Measurements from ENCODE around the gene TMEM203. TPM values are rescaled to one million over a fixed set of nuclear protein-coding genes. Genes with fewer than 3 reads are reported as not detected.

The TMEM203 gene
- total and polyA plus RNA-seq, 2 of the 13 experiments (the other 11 are each of a cell fraction or from before 2014, with no cell fraction given) = 23.4 to 36.7 TPM

GRCh38 chr9:137198051-137198901 is 7.2 kb downstream of the TMEM203 start (continued):
- TF ChIP-seq, protein P1, sequence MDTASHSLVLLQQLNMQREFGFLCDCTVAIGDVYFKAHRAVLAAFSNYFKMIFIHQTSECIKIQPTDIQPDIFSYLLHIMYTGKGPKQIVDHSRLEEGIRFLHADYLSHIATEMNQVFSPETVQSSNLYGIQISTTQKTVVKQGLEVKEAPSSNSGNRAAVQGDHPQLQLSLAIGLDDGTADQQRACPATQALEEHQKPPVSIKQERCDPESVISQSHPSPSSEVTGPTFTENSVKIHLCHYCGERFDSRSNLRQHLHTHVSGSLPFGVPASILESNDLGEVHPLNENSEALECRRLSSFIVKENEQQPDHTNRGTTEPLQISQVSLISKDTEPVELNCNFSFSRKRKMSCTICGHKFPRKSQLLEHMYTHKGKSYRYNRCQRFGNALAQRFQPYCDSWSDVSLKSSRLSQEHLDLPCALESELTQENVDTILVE (CRISPR knock-in tag; IDR thresholded peaks at IDR 0.05) = no peak
- TF ChIP-seq ZBTB1 (CRISPR knock-in tag; IDR thresholded peaks at IDR 0.05; ENCODE audit: borderline replicate concordance) (no peak), HMG20A (CRISPR knock-in tag; IDR thresholded peaks at IDR 0.05; ENCODE audit: borderline replicate concordance) (no peak), SMAD1 (CRISPR knock-in tag; IDR thresholded peaks at IDR 0.05; ENCODE audit: borderline replicate concordance, low read depth) (no peak), LCORL (IDR thresholded peaks at IDR 0.05) (no peak), LCORL (CRISPR knock-in tag; IDR thresholded peaks at IDR 0.05) (no peak), ZBTB14 (CRISPR knock-in tag; IDR thresholded peaks at IDR 0.05) (no peak), GFI1 (CRISPR knock-in tag; IDR thresholded peaks at IDR 0.05; ENCODE audit: borderline replicate concordance) (no peak), ZEB1 (IDR thresholded peaks at IDR 0.05; ENCODE audit: insufficient replicate concordance, low read depth) (peak; percentile 94), ZBTB37 (CRISPR knock-in tag; IDR thresholded peaks at IDR 0.05) (no peak), PAF1 (CRISPR knock-in tag; IDR thresholded peaks at IDR 0.05) (no peak), ZNF788 (CRISPR knock-in tag; IDR thresholded peaks at IDR 0.05; ENCODE audit: borderline replicate concordance) (no peak; the same call in 1 of the 2 replicates), RFX3 (CRISPR knock-in tag; IDR thresholded peaks at IDR 0.05) (no peak), HOXA3 (CRISPR knock-in tag; IDR thresholded peaks at IDR 0.05) (no peak), ATF3 (CRISPR knock-in tag; IDR thresholded peaks at IDR 0.05) (no peak)
- TF ChIP-seq, protein P2, sequence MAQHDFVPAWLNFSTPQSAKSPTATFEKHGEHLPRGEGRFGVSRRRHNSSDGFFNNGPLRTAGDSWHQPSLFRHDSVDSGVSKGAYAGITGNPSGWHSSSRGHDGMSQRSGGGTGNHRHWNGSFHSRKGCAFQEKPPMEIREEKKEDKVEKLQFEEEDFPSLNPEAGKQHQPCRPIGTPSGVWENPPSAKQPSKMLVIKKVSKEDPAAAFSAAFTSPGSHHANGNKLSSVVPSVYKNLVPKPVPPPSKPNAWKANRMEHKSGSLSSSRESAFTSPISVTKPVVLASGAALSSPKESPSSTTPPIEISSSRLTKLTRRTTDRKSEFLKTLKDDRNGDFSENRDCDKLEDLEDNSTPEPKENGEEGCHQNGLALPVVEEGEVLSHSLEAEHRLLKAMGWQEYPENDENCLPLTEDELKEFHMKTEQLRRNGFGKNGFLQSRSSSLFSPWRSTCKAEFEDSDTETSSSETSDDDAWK (CRISPR knock-in tag; IDR thresholded peaks at IDR 0.05) = no peak
